Kidney epithelial cell (primary cell): ENCODE data around the gene DISC1. TPM values are rescaled to one million over a fixed set of nuclear protein-coding genes. Genes with fewer than 3 reads are reported as not detected.

Experiments used
- DNase-seq: peaks from one replicate; pipeline ENCODE4 v3.0.0-alpha.2; 2010; ENCODE audit warnings: low read depth
- H3K27me3 ChIP-seq: 2 replicates; pipeline ENCODE4 v1.6.0; 2011; ENCODE audit warnings: low read length; ENCODE audit not compliant: control insufficient read depth, insufficient read depth
- H3K36me3 ChIP-seq: 2 replicates; pipeline ENCODE4 v1.5.1; 2011; ENCODE audit warnings: low read length; ENCODE audit not compliant: control insufficient read depth, insufficient read depth
- H3K4me3 ChIP-seq: 2 replicates; pipeline ENCODE4 v1.5.1; 2011; ENCODE audit warnings: low read depth, mild to moderate bottlenecking, control low read depth, low read length
- CTCF ChIP-seq: IDR thresholded peaks from 2 replicates; pipeline ENCODE4 v1.5.1; 2011; ENCODE audit warnings: mild to moderate bottlenecking, moderate library complexity, low read length, control low read depth, inconsistent platforms; ENCODE audit not compliant: insufficient read depth, poor library complexity, severe bottlenecking
- total RNA-seq: library from RNA; depleted of rRNA; stranded (reverse); fragments of >200 nt; gene quantifications from 2 replicates; pipeline ENCODE4 v1.2.3, GENCODE V29; 2015

Gene DISC1
- total RNA-seq, 1 donor from 2014 or later = 5.8 TPM

GRCh38 chr1:231814021-231814420, 187.4 kb downstream of the DISC1 start:
- H3K4me3 ChIP-seq = no peak overlapping the region
- no peaks in the 10 kb centered on the region for H3K36me3 ChIP-seq
- no peak for TF ChIP-seq CTCF
- no peaks in the 10 kb centered on the region for H3K27me3 ChIP-seq
- no peak for DNase-seq

GRCh38 chr1:231814521-231814920, 187.9 kb downstream of the DISC1 start:
- H3K36me3 ChIP-seq = no peaks in the 10 kb centered on the region
- no peak for TF ChIP-seq CTCF
- DNase-seq = no peak
- H3K27me3 ChIP-seq = no peaks in the 10 kb centered on the region
- no peak overlapping the region for H3K4me3 ChIP-seq

- H3K27me3 ChIP-seq = no peaks in the 10 kb centered on the region
- DNase-seq = no peak
- no peak overlapping the region for H3K4me3 ChIP-seq
- no peak for TF ChIP-seq CTCF
- no peaks in the 10 kb centered on the region for H3K36me3 ChIP-seq
These were observed 191.2 kb downstream of the DISC1 start for GRCh38 chr1:231817801-231818200.

- no peaks in the 10 kb centered on the region for H3K27me3 ChIP-seq
- no peak for DNase-seq
- no peak overlapping the region for H3K4me3 ChIP-seq
- no peaks in the 10 kb centered on the region for H3K36me3 ChIP-seq
- no peak for TF ChIP-seq CTCF
These were observed 191.7 kb downstream of the DISC1 start for GRCh38 chr1:231818337-231818736.

GRCh38 chr1:231821281-231821680, 194.7 kb downstream of the DISC1 start:
- H3K27me3 ChIP-seq = no peaks in the 10 kb centered on the region
- H3K36me3 ChIP-seq = no peaks in the 10 kb centered on the region
- no peak overlapping the region for H3K4me3 ChIP-seq
- no peak for TF ChIP-seq CTCF
- no peak for DNase-seq

GRCh38 chr1:231822041-231822440, 195.5 kb downstream of the DISC1 start:
- Histone ChIP-seq H3K4me3 (no peak overlapping the region), H3K36me3 (no peaks in the 10 kb centered on the region)

More at GRCh38 chr1:231822041-231822440, 195.5 kb downstream of the DISC1 start:
- no peaks in the 10 kb centered on the region for H3K27me3 ChIP-seq
- no peak for DNase-seq
- no peak for TF ChIP-seq CTCF
